ENCODE results near the gene NEK10.
"Not testable (repeated sequence)": the region's sequence is repeated elsewhere in the genome, so short reads cannot be mapped to it uniquely, and the experiment has no call there.

Gene NEK10

DNA sequence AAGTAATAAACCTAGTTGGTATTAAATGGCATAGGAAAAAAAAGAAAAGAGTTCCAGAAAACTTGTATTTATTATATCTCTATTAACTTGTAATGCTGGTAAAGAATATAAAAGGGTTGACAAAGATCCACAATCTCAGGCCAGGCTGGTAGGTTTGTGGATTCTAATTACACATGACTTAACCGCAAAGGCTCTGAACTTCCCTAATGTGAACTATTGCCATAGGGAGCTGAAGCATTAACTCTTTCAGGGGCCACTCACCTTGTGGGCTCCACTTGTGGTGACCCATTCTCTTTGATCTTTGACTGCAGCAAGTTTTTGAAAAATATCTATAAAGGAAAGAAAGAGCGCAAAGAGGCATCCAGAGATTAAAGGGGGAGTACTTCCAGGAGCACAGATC is 58.5 kb downstream of the NEK10 start:
- Histone ChIP-seq H3K27ac (ENCODE audit: low read depth, low read length) (no peak overlapping the region), H3K4me1 (ENCODE audit: insufficient read depth, low read length) (peaks cover 3% of the 10 kb centered on the region; the same call in 1 of the 2 replicates), H3K9me3 (ENCODE audit: insufficient read depth, low read depth, low read length) (peaks cover 11% of the 10 kb centered on the region; the same call in 1 of the 2 replicates), H3K9ac (ENCODE audit: low read depth, low read length) (no peak overlapping the region), H3K36me3 (ENCODE audit: insufficient read depth, low read length) (no peaks in the 10 kb centered on the region), H3K4me3 (ENCODE audit: low read length) (no peak overlapping the region), H3K27me3 (ENCODE audit: insufficient read depth, low read length) (no peaks in the 10 kb centered on the region)
- 94% methylated on average over 2 of the region's 2 CpGs for WGBS

DNA sequence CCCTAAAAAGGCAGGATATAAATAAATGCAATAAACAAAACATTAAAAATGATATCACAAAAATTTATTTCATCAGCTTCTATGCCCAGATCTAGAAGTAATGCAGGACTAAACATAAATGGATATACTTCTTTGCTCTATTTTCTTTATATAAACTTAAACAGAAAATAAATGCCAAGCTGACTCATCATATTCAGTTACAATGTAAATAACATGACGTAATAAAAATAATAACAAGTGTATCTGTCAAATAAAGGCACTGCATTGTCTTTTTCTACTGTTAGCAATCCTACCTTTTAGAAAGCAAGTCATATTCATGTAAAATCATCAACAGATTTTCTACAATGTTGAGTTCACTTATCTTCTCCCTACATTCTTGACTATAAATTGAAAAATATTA is 61.6 kb downstream of the NEK10 start:
- 88% methylated on average over 1 of the region's 1 CpG for WGBS
- H3K27me3 ChIP-seq (ENCODE audit: insufficient read depth, low read length) = no peaks in the 10 kb centered on the region
- H3K36me3 ChIP-seq (ENCODE audit: insufficient read depth, low read length) = no peaks in the 10 kb centered on the region
- no peak overlapping the region for H3K4me3 ChIP-seq (ENCODE audit: low read length)
- H3K9me3 ChIP-seq (ENCODE audit: insufficient read depth, low read depth, low read length) = peaks cover 11% of the 10 kb centered on the region; the same call in 1 of the 2 replicates
- peaks cover 3% of the 10 kb centered on the region; the same call in 1 of the 2 replicates for H3K4me1 ChIP-seq (ENCODE audit: insufficient read depth, low read length)
- H3K9ac ChIP-seq (ENCODE audit: low read depth, low read length) = no peak overlapping the region
- H3K27ac ChIP-seq (ENCODE audit: low read depth, low read length) = no peak overlapping the region

DNA sequence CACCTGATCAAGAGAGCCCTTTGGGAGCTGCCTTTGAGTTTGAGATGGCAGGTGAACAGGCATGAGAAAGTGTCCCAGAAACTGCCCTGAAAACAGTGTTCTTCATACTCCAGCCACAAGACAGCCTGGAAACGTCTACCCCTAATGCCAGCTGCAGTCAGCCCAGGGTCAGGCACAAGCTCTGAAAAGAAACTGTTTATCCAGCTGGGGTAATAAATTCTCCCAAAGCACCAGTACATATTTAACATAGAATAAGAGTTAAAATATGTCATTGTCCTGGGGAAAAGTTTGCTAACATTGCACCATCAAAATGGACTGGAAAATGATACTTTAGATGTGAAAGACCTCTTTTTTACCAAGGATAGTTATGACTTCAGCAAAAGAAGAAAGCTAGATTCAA is 66.3 kb downstream of the NEK10 start:
- H3K27me3 ChIP-seq (ENCODE audit: insufficient read depth, low read length) = no peaks in the 10 kb centered on the region
- no peaks in the 10 kb centered on the region for H3K4me1 ChIP-seq (ENCODE audit: insufficient read depth, low read length)
- no peak overlapping the region for H3K9ac ChIP-seq (ENCODE audit: low read depth, low read length)
- no peak overlapping the region for H3K27ac ChIP-seq (ENCODE audit: low read depth, low read length)
- WGBS = 95% methylated on average over 1 of the region's 1 CpG
- H3K9me3 ChIP-seq (ENCODE audit: insufficient read depth, low read depth, low read length) = 0 out of 2 replicates have a peak, but pooled peaks cover 20% of the 10 kb centered on the region
- no peaks in the 10 kb centered on the region for H3K36me3 ChIP-seq (ENCODE audit: insufficient read depth, low read length)
- no peak overlapping the region for H3K4me3 ChIP-seq (ENCODE audit: low read length)

DNA sequence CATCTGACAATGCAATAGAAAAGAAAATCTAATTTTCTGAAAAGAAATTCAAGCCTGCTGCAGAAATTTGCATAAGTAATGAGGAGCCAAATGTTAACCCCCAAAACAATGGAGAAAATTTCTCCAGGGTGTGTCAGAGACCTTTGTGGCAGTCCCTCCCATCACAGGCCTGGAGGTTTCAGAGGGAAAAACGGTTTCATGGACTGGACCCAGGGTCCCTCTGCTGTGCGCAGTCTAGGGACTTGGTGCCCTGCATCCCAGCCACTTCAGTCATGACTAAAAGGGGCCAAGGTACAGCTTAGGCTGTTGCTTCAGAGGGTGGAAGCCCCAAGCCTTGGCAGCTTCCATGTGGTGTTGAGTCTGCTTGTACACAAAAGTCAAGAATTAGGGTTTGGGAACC is 70.2 kb downstream of the NEK10 start:
- H3K27ac ChIP-seq (ENCODE audit: low read depth, low read length); H3K36me3 ChIP-seq (ENCODE audit: insufficient read depth, low read length); H3K4me3 ChIP-seq (ENCODE audit: low read length); H3K27me3 ChIP-seq (ENCODE audit: insufficient read depth, low read length); H3K9ac ChIP-seq (ENCODE audit: low read depth, low read length); H3K4me1 ChIP-seq (ENCODE audit: insufficient read depth, low read length): not testable (repeated sequence)
- 88% methylated on average over 2 of the region's 2 CpGs for WGBS
- 0 out of 2 replicates have a peak, but pooled peaks cover 20% of the 10 kb centered on the region for H3K9me3 ChIP-seq (ENCODE audit: insufficient read depth, low read depth, low read length)

DNA sequence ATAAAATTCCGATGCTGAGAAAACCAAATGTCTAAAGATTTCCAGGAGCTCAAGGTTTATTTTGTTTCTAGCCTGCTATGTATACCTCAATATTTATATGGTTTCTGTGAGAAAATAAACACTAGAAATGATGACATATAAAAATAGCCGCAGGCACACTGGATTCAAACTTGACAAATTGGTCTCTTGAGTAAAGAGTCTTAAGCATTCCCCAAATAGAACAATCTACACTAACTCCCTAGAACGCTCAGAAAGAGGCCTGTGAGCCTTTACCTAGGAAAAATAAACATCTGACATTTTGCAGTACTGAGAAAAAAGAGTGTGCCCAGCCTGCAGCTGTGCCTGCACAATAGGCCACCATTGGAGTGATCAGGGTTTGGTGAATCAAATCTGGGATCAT is 75.2 kb downstream of the NEK10 start:
- Histone ChIP-seq H3K4me1 (ENCODE audit: insufficient read depth, low read length) (no peaks in the 10 kb centered on the region; the same call in 1 of the 2 replicates), H3K9ac (ENCODE audit: low read depth, low read length) (no peak overlapping the region), H3K4me3 (ENCODE audit: low read length) (no peak overlapping the region), H3K27me3 (ENCODE audit: insufficient read depth, low read length) (no peaks in the 10 kb centered on the region), H3K36me3 (ENCODE audit: insufficient read depth, low read length) (no peaks in the 10 kb centered on the region), H3K9me3 (ENCODE audit: insufficient read depth, low read depth, low read length) (0 out of 2 replicates have a peak, but pooled peaks cover 2% of the 10 kb centered on the region), H3K27ac (ENCODE audit: low read depth, low read length) (no peak overlapping the region)
- WGBS = 93% methylated on average over 3 of the region's 3 CpGs

DNA sequence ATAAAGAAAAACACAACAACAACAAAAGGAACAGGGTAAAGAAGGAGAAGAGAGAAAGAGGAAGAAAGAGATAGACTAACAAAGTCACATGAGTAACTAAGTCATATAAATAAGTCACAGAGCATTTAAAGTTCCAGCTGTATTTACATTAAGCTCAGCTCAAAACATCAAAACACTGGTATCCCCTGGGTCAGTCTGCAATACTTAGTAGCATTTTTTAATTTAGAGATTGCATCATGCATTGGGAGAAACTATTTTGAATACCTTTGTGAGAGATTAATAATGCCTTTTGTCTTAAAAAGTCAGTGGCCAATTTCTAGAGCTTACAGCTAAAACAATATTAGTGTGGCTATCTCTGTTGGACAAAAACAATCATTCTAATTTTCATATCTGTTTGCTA is 78.4 kb downstream of the NEK10 start:
- Histone ChIP-seq H3K36me3 (ENCODE audit: insufficient read depth, low read length) (no peaks in the 10 kb centered on the region), H3K27me3 (ENCODE audit: insufficient read depth, low read length) (no peaks in the 10 kb centered on the region), H3K9me3 (ENCODE audit: insufficient read depth, low read depth, low read length) (no peaks in the 10 kb centered on the region), H3K4me3 (ENCODE audit: low read length) (no peak overlapping the region), H3K9ac (ENCODE audit: low read depth, low read length) (no peak overlapping the region), H3K27ac (ENCODE audit: low read depth, low read length) (no peak overlapping the region), H3K4me1 (ENCODE audit: insufficient read depth, low read length) (no peaks in the 10 kb centered on the region; the same call in 1 of the 2 replicates)

DNA sequence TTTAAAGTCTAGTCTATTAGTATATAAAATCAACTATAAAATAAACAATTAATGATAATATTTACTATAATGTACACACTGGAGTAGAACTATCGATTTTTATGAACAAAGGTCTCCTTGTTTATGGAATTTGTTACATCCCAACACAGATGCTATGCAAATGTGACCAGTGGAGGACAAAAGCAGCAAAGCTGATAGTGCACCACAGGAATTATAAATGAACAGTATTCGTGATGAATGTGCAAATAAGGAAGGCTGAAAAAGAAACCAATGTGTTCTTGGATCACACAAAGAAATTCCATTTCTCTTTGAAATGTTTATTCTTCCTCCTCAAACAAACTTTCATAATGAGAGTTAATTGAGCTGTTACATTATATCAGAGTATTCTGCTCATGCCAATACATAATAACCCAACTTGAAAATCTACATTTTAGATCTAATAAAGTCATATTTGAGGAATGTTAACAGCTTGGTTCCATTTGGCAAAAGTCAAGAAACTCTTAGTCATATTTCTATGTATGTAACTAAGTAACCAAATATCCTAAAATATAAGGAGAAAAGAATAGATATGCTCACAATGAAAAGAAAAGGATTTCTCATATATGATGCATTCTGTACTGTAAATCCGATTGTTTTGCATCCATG is 79.3 kb downstream of the NEK10 start:
- Histone ChIP-seq H3K27me3 (ENCODE audit: insufficient read depth, low read length) (no peaks in the 10 kb centered on the region), H3K4me3 (ENCODE audit: low read length) (no peak overlapping the region), H3K9me3 (ENCODE audit: insufficient read depth, low read depth, low read length) (no peaks in the 10 kb centered on the region), H3K9ac (ENCODE audit: low read depth, low read length) (no peak overlapping the region), H3K4me1 (ENCODE audit: insufficient read depth, low read length) (no peaks in the 10 kb centered on the region; the same call in 1 of the 2 replicates), H3K36me3 (ENCODE audit: insufficient read depth, low read length) (no peaks in the 10 kb centered on the region), H3K27ac (ENCODE audit: low read depth, low read length) (no peak overlapping the region)
- WGBS = 83% methylated on average over 3 of the region's 3 CpGs

DNA sequence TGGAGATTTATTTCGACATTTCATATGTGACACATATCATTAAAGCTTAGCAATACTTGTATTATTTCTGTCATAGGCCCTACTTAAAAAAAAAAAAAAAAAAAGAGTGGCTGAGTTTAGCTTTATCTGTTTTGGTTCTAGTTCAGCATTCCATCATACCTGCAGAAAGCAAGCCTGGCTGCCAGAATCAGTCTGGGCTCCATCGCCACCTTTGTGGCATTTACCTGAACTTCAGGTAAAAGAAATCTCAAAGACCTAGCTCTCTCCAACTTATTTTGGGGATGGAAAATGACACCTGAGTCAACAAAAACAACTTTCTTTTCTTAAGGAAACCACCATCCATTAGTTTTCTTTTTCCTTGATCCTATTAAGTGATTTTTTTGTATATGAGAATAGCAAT is 82.1 kb downstream of the NEK10 start:
- Histone ChIP-seq H3K4me1 (ENCODE audit: insufficient read depth, low read length) (no peaks in the 10 kb centered on the region), H3K9me3 (ENCODE audit: insufficient read depth, low read depth, low read length) (no peaks in the 10 kb centered on the region), H3K27ac (ENCODE audit: low read depth, low read length) (no peak overlapping the region), H3K9ac (ENCODE audit: low read depth, low read length) (no peak overlapping the region), H3K27me3 (ENCODE audit: insufficient read depth, low read length) (no peaks in the 10 kb centered on the region), H3K4me3 (ENCODE audit: low read length) (no peak overlapping the region), H3K36me3 (ENCODE audit: insufficient read depth, low read length) (no peaks in the 10 kb centered on the region)
- 100% methylated on average over 2 of the region's 2 CpGs for WGBS

DNA sequence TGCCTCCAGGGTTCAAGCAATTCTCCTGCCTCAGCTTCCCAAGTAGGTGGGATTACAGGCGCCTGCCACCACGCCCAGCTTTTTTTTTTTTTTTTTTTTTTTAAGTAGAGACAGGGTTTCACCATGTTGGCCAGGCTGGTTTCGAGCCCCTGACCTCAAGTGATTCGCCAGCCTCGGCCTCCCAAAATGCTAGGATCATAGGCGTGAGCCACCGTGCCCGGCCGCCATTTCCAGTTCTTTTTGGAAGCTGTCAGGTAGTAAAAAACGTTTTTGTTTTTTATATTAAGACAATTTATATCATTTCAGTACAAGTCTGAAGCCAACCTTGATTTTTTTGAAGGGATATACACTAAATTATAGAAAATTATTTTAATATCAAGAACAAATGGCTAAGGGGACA is 82.7 kb downstream of the NEK10 start:
- not testable (repeated sequence) for H3K27ac ChIP-seq (ENCODE audit: low read depth, low read length); H3K27me3 ChIP-seq (ENCODE audit: insufficient read depth, low read length); H3K36me3 ChIP-seq (ENCODE audit: insufficient read depth, low read length); H3K9ac ChIP-seq (ENCODE audit: low read depth, low read length); H3K9me3 ChIP-seq (ENCODE audit: insufficient read depth, low read depth, low read length); H3K4me1 ChIP-seq (ENCODE audit: insufficient read depth, low read length); H3K4me3 ChIP-seq (ENCODE audit: low read length)
- WGBS = 97% methylated on average over 7 of the region's 10 CpGs

DNA sequence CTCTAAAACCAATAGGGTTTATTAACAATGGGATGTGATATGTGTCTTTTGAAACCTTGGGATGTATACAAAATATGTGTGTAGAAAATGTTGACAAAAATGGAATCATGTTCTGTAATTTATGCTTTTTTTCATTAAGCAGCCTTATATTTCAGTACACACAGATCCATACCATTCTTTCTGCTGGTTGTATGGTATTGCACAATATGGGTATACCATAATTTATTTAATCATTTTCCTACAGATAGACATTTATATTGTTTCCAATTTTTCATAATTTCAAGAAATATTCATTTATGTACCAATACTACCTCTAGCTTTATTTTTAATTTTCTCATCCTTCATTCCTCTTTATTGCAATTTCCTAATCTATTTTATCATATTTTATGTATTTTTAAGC is 83.5 kb downstream of the NEK10 start:
- no peaks in the 10 kb centered on the region for H3K36me3 ChIP-seq (ENCODE audit: insufficient read depth, low read length)
- H3K4me1 ChIP-seq (ENCODE audit: insufficient read depth, low read length) = no peaks in the 10 kb centered on the region
- H3K9ac ChIP-seq (ENCODE audit: low read depth, low read length) = no peak overlapping the region
- H3K27ac ChIP-seq (ENCODE audit: low read depth, low read length) = no peak overlapping the region
- H3K4me3 ChIP-seq (ENCODE audit: low read length) = no peak overlapping the region
- H3K9me3 ChIP-seq (ENCODE audit: insufficient read depth, low read depth, low read length) = no peaks in the 10 kb centered on the region
- no peaks in the 10 kb centered on the region for H3K27me3 ChIP-seq (ENCODE audit: insufficient read depth, low read length)

DNA sequence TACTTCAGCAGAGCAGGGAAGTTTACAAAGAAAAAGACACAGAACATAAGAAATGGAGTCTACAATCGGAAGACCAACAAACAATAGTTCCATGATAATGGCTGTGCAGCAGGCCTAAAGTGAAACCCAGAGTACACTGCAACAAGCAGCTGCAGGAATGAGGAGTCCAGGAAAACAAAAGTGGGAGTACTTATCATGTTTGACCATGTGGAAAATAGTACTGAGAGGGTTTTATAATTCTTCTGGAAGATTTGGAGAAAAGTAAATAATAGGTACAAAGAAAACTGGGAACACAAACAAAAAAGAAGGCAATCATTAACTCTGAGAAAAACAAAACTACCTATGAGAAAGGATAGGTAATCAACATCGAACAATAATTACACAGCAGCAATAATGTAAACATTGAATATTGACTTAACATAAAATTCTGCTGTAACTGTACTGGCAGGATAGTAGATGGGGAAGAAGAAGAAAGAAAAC is 87.5 kb downstream of the NEK10 start:
- WGBS = 92% methylated on average over 1 of the region's 2 CpGs
- Histone ChIP-seq H3K9me3 (ENCODE audit: insufficient read depth, low read depth, low read length) (no peaks in the 10 kb centered on the region), H3K27me3 (ENCODE audit: insufficient read depth, low read length) (no peaks in the 10 kb centered on the region), H3K4me3 (ENCODE audit: low read length) (no peak overlapping the region), H3K36me3 (ENCODE audit: insufficient read depth, low read length) (no peaks in the 10 kb centered on the region), H3K4me1 (ENCODE audit: insufficient read depth, low read length) (no peaks in the 10 kb centered on the region), H3K9ac (ENCODE audit: low read depth, low read length) (no peak overlapping the region), H3K27ac (ENCODE audit: low read depth, low read length) (no peak overlapping the region)

DNA sequence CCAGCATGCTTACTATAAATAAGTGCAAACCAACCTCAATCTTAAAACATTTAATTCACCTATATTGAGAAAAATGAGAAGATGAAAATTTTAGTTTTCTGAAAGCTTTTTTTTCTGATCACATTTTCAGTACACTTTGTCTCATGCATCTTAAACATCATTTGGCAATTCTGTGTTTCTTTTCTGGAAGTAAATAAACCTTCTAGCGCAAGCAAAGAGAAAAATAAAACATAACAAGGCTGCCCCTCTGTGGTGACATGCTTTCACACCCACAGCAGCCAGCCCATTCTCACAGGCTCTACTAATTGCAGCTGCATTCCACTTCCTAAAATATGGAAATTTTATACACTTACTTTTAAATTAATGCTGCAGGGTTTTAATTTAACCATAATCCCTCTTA is 90.1 kb downstream of the NEK10 start:
- no peaks in the 10 kb centered on the region for H3K9me3 ChIP-seq (ENCODE audit: insufficient read depth, low read depth, low read length)
- no peak overlapping the region for H3K27ac ChIP-seq (ENCODE audit: low read depth, low read length)
- no peaks in the 10 kb centered on the region for H3K4me1 ChIP-seq (ENCODE audit: insufficient read depth, low read length)
- WGBS = 60% methylated on average over 1 of the region's 1 CpG
- no peak overlapping the region for H3K9ac ChIP-seq (ENCODE audit: low read depth, low read length)
- no peak overlapping the region for H3K4me3 ChIP-seq (ENCODE audit: low read length)
- H3K36me3 ChIP-seq (ENCODE audit: insufficient read depth, low read length) = no peaks in the 10 kb centered on the region
- no peaks in the 10 kb centered on the region for H3K27me3 ChIP-seq (ENCODE audit: insufficient read depth, low read length)
